DOHH2 (cell line): ENCODE measurements around the gene SNX24.

Experiments used
- CTCF ChIP-seq: fragments of 200-600 bp; sonication (generic); IDR thresholded peaks from one replicate; pipeline ENCODE4 v1.5.1; 2014; ENCODE audit warnings: antibody characterized with exemption, mild to moderate bottlenecking, low read depth, low read length; ENCODE audit not compliant: poor library complexity, severe bottlenecking
- EZH2phosphoT487 ChIP-seq: fragments of 200-600 bp; sonication (generic); IDR thresholded peaks from 2 replicates; pipeline ENCODE4 v1.6.1; 2017; ENCODE audit warnings: borderline replicate concordance, mild to moderate bottlenecking, antibody characterized with exemption, low read length, moderate library complexity, mixed read lengths

- TF ChIP-seq EZH2phosphoT487 (no peak), CTCF (no peak)
Measured at GRCh38 chr5:122982376-122982775, 137.0 kb downstream of the SNX24 start.
